Activated CD4-positive, alpha-beta memory T cell treated with anti-CD3 and anti-CD28 coated beads, Interleukin-2, amount 10 ng/mL, durations not matched to agents 7 days and 5 days (primary cell): ENCODE data around the gene GRB2. TPM values are rescaled to one million over a fixed set of nuclear protein-coding genes. Genes with fewer than 3 reads are reported as not detected.
A peak's percentile ranks its signal among the peaks of the same experiment; 100 is the strongest.

Experiments used
- CTCF ChIA-PET: fragments of 350-600 bp; sonication (Branson Sonifier 250); formaldehyde crosslinking; loops from one replicate; lab custom pipeline; 2021; ENCODE audit warnings: antibody characterized with exemption, inconsistent platforms; lab: Charles Lee
- POLR2A ChIA-PET: fragments of 350-600 bp; sonication (Branson Sonifier 250); formaldehyde crosslinking; loops from one replicate; lab custom pipeline; 2021; ENCODE audit warnings: antibody characterized with exemption; lab: Charles Lee
- DNase-seq: peaks from one replicate; pipeline ENCODE4 v3.0.0-alpha.2; 2020
- H3K27ac Mint-ChIP-seq: one replicate; pipeline ENCODE4 v1.8.0; 2021; ENCODE audit warnings: mild to moderate bottlenecking, mixed read lengths
- H3K27me3 Mint-ChIP-seq: one replicate; pipeline ENCODE4 v1.8.0; 2021; ENCODE audit warnings: mixed read lengths
- H3K36me3 Mint-ChIP-seq: one replicate; pipeline ENCODE4 v1.8.0; 2021; ENCODE audit warnings: low read depth, mixed read lengths
- H3K4me1 Mint-ChIP-seq: one replicate; pipeline ENCODE4 v1.8.0; 2021; ENCODE audit warnings: mixed read lengths
- H3K4me3 Mint-ChIP-seq: one replicate; pipeline ENCODE4 v1.8.0; 2021; ENCODE audit warnings: mild to moderate bottlenecking, mixed read lengths
- H3K9me3 Mint-ChIP-seq: one replicate; pipeline ENCODE4 v1.8.0; 2021; ENCODE audit warnings: mixed read lengths
- total RNA-seq, 2 experiments: library from RNA; stranded (reverse); gene quantifications; one replicate each; pipeline ENCODE4 v1.2.3, GENCODE V29; 2021

Gene GRB2
- total RNA-seq, 2 experiments from 2014 or later, result 130 to 132 TPM

GRCh38 chr17:75410141-75410540, 4.7 kb upstream of the GRB2 start:
- ChIA-PET CTCF (interaction anchor here (0.8 to 3.1 kb wide), 3 partner anchors 88 to 163 kb away, joined by 3 to 20 read pairs (median 3); partner anchors contain the start of gene SLC25A19), POLR2A (interaction anchor here (2.1 kb wide), 1 partner anchor 121 kb away, joined by 5 read pairs; the partner anchor contains the start of gene SLC25A19)
- H3K36me3 Mint-ChIP-seq, result no peaks in the 10 kb centered on the region
- H3K4me3 Mint-ChIP-seq, result no peak overlapping the region
- H3K4me1 Mint-ChIP-seq, result peaks cover 38% of the 10 kb centered on the region
- peaks cover 11% of the 10 kb centered on the region for H3K27me3 Mint-ChIP-seq
- no peak for DNase-seq
- no peaks in the 10 kb centered on the region for H3K9me3 Mint-ChIP-seq
- no peak overlapping the region for H3K27ac Mint-ChIP-seq

- Mint-ChIP-seq H3K9me3 (no peaks in the 10 kb centered on the region), H3K27me3 (no peaks in the 10 kb centered on the region), H3K4me1 (peaks cover 45% of the 10 kb centered on the region), H3K4me3 (no peak overlapping the region), H3K27ac (no peak overlapping the region), H3K36me3 (peaks cover 9% of the 10 kb centered on the region)
- CTCF ChIA-PET, result interaction anchor here (0.7 to 4.9 kb wide), 5 partner anchors 13 to 147 kb away, joined by 3 to 46 read pairs (median 5); partner anchors contain the start of gene SLC25A19
- POLR2A ChIA-PET, result interaction anchor here (3.1 kb wide), 1 partner anchor 119 kb away, joined by 38 read pairs; the partner anchor contains the start of gene SLC25A19
- no peak for DNase-seq
These were observed 2.3 kb upstream of the GRB2 start for GRCh38 chr17:75407655-75408352.

- peaks cover 45% of the 10 kb centered on the region for H3K4me1 Mint-ChIP-seq
- peak overlapping the region; percentile 95 for H3K4me3 Mint-ChIP-seq
- ChIA-PET POLR2A (interaction anchor here (0.5 to 3.9 kb wide), 30 partner anchors 8 to 534 kb away, joined by 3 to 38 read pairs (median 6); partner anchors contain the start of genes FDXR, GGA3, LLGL2 and MIF4GD), CTCF (interaction anchor here (0.8 to 4.9 kb wide), 21 partner anchors 9 to 347 kb away, joined by 3 to 46 read pairs (median 4); partner anchors contain the start of genes MIF4GD, SLC25A19 and TSEN54)
- DNase-seq, result no peak
- peaks cover 12% of the 10 kb centered on the region for H3K36me3 Mint-ChIP-seq
- H3K9me3 Mint-ChIP-seq, result no peaks in the 10 kb centered on the region
- H3K27me3 Mint-ChIP-seq, result no peaks in the 10 kb centered on the region
- peak overlapping the region; percentile 96 for H3K27ac Mint-ChIP-seq
These were observed 741 bp upstream of the GRB2 start for GRCh38 chr17:75406222-75406615.

- H3K27ac Mint-ChIP-seq, result peak overlapping the region; percentile 96
These were observed 630 bp downstream of the GRB2 start for GRCh38 chr17:75404731-75405364.

DNA sequence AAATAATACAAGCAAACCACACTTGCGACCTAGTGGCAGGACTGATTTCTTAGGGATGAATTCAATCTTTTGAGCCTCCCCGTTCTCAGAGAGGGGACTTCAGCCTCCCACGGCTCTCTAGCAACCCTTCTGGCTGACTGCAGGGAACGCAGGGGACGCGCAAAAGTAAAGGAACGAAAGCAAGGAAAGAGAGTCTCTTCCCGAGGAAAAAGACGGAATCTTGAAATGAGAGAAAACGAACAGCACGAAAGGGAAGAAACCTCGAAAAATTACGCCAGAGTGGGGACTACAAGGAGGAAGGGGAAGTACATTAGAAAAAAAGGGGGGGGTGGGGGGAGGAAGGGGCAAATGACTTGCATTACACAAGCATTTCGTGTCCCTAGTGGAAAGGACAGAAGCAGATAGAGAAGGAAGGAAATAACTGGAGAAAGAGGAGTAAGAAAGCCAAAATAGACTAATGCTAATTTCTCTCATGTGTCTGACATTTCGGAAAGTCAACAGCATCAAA, 1.2 kb downstream of the GRB2 start:
- H3K36me3 Mint-ChIP-seq, result peaks cover 17% of the 10 kb centered on the region
- no peaks in the 10 kb centered on the region for H3K9me3 Mint-ChIP-seq
- H3K4me1 Mint-ChIP-seq, result peaks cover 43% of the 10 kb centered on the region
- peak; percentile 60 for DNase-seq
- no peaks in the 10 kb centered on the region for H3K27me3 Mint-ChIP-seq
- POLR2A ChIA-PET, result interaction anchor here (1.2 to 3.9 kb wide), 12 partner anchors 10 to 143 kb away, joined by 5 to 38 read pairs (median 13); partner anchors contain the start of genes GGA3, MIF4GD, MRPS7 and SLC25A19
- CTCF ChIA-PET, result interaction anchor here (0.8 to 4.9 kb wide), 10 partner anchors 9 to 144 kb away, joined by 3 to 46 read pairs (median 3); partner anchors contain the start of gene SLC25A19
- H3K4me3 Mint-ChIP-seq, result peak overlapping the region; percentile 95
- H3K27ac Mint-ChIP-seq, result peak overlapping the region; percentile 96

More at GRCh38 chr17:75404731-75405364, 630 bp downstream of the GRB2 start:
- Mint-ChIP-seq H3K36me3 (peaks cover 17% of the 10 kb centered on the region), H3K27me3 (no peaks in the 10 kb centered on the region), H3K4me3 (peak overlapping the region; percentile 95), H3K9me3 (no peaks in the 10 kb centered on the region), H3K4me1 (peaks cover 43% of the 10 kb centered on the region)
- ChIA-PET CTCF (interaction anchor here (0.9 to 4.9 kb wide), 14 partner anchors 7 to 228 kb away, joined by 3 to 46 read pairs (median 4); partner anchors contain the start of genes MIF4GD, SLC25A19, SMIM5 and TSEN54), POLR2A (interaction anchor here (0.7 to 3.9 kb wide), 24 partner anchors 10 to 532 kb away, joined by 3 to 38 read pairs (median 6); partner anchors contain the start of genes FDXR, GGA3, LLGL2 and MIF4GD)
- DNase-seq, result peak; percentile 62

DNA sequence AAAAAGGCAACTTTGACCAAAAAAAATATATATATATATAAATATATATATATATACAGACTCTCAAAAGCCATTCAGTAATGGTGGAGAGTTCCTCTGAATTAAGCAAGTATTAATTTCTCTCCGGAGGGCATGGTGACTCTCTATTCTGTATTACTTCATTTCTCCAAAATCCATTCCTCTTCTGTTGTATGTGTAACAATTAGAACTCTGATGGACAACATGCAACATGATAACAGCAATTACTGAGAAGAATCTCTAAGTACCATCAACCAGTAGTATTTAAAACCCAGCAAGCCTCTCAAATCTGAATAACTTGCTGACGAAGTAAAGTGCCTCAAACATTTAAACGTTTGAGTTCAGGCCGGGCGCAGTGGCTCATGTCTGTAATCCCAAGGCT, 2.3 kb downstream of the GRB2 start:
- Mint-ChIP-seq H3K9me3 (no peaks in the 10 kb centered on the region), H3K36me3 (peaks cover 17% of the 10 kb centered on the region), H3K27me3 (no peaks in the 10 kb centered on the region), H3K4me1 (peaks cover 46% of the 10 kb centered on the region), H3K27ac (peak overlapping the region; percentile 55), H3K4me3 (peak overlapping the region; percentile 70)
- ChIA-PET POLR2A (interaction anchor here (1.2 to 3.9 kb wide), 4 partner anchors 9 to 133 kb away, joined by 5 to 29 read pairs (median 15); partner anchors contain the start of genes MIF4GD and SLC25A19), CTCF (interaction anchor here (0.8 to 4.9 kb wide), 9 partner anchors 8 to 142 kb away, joined by 3 to 46 read pairs (median 3); partner anchors contain the start of gene SLC25A19)
- no peak for DNase-seq

- Mint-ChIP-seq H3K27me3 (no peaks in the 10 kb centered on the region), H3K36me3 (peaks cover 17% of the 10 kb centered on the region), H3K4me3 (no peak overlapping the region), H3K27ac (no peak overlapping the region), H3K4me1 (peaks cover 52% of the 10 kb centered on the region), H3K9me3 (no peaks in the 10 kb centered on the region)
- ChIA-PET POLR2A (interaction anchor here (1.0 to 2.0 kb wide), 5 partner anchors 9 to 130 kb away, joined by 3 to 10 read pairs (median 5); partner anchors contain the start of gene SLC25A19), CTCF (interaction anchor here (0.8 to 2.4 kb wide), 7 partner anchors 9 to 131 kb away, joined by 3 to 9 read pairs (median 4); partner anchors contain the start of gene MIF4GD)
- DNase-seq, result no peak
These were observed 3.5 kb downstream of the GRB2 start for GRCh38 chr17:75402026-75402425.

- Mint-ChIP-seq H3K36me3 (peaks cover 17% of the 10 kb centered on the region), H3K4me3 (no peak overlapping the region), H3K9me3 (no peaks in the 10 kb centered on the region), H3K27ac (no peak overlapping the region), H3K27me3 (no peaks in the 10 kb centered on the region), H3K4me1 (peaks cover 55% of the 10 kb centered on the region)
- ChIA-PET CTCF (interaction anchor here (0.7 to 2.4 kb wide), 7 partner anchors 12 to 306 kb away, joined by 3 to 9 read pairs (median 3); partner anchors contain the start of gene MIF4GD), POLR2A (interaction anchor here (1.2 to 1.9 kb wide), 2 partner anchors 111 to 140 kb away, joined by 6 to 10 read pairs; partner anchors contain the start of gene SLC25A19)
- no peak for DNase-seq
These were observed 5.0 kb downstream of the GRB2 start for GRCh38 chr17:75400326-75400939.

- Mint-ChIP-seq H3K4me1 (peaks cover 66% of the 10 kb centered on the region), H3K27me3 (no peaks in the 10 kb centered on the region), H3K4me3 (no peak overlapping the region), H3K36me3 (peaks cover 18% of the 10 kb centered on the region), H3K27ac (no peak overlapping the region), H3K9me3 (no peaks in the 10 kb centered on the region)
- ChIA-PET POLR2A (interaction anchor here (0.9 to 2.4 kb wide), 5 partner anchors 8 to 137 kb away, joined by 3 to 13 read pairs (median 3); partner anchors contain the start of genes GRB2 and SLC25A19), CTCF (interaction anchor here (0.9 to 1.6 kb wide), 4 partner anchors 9 to 159 kb away, joined by 3 to 5 read pairs (median 4); no protein-coding TSS in a partner anchor)
- DNase-seq, result no peak
These were observed 7.2 kb downstream of the GRB2 start for GRCh38 chr17:75398279-75398678.

DNA sequence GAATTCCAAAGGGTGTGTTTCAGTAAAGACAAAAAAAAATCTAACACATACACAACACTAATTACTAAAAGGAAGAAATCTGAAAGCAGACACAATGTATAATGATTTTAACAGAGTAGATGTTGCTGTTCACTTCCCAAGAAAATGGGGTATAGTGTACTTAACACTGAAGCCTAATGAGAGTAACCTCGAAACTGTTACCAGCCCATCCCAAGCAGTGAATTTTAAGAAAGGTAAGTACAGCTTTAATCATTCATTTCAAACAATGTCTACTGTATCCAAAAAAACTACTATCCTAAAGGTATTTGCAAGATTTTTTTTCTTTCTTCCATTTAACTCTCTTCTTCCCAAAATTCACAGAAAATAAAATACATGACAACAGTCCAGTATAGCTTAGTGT, 8.3 kb downstream of the GRB2 start:
- no peak overlapping the region for H3K4me3 Mint-ChIP-seq
- H3K36me3 Mint-ChIP-seq, result peaks cover 24% of the 10 kb centered on the region
- no peaks in the 10 kb centered on the region for H3K9me3 Mint-ChIP-seq
- peak overlapping the region; percentile 21 for H3K27ac Mint-ChIP-seq
- ChIA-PET CTCF (interaction anchor here (0.8 to 2.1 kb wide), 16 partner anchors 9 to 356 kb away, joined by 3 to 17 read pairs (median 3); partner anchors contain the start of genes GRB2, MIF4GD and SLC25A19), POLR2A (interaction anchor here (0.9 to 2.4 kb wide), 5 partner anchors 9 to 136 kb away, joined by 3 to 13 read pairs (median 4); partner anchors contain the start of genes GGA3, GRB2, MIF4GD and MRPS7)
- H3K27me3 Mint-ChIP-seq, result no peaks in the 10 kb centered on the region
- H3K4me1 Mint-ChIP-seq, result peaks cover 66% of the 10 kb centered on the region
- DNase-seq, result no peak

DNA sequence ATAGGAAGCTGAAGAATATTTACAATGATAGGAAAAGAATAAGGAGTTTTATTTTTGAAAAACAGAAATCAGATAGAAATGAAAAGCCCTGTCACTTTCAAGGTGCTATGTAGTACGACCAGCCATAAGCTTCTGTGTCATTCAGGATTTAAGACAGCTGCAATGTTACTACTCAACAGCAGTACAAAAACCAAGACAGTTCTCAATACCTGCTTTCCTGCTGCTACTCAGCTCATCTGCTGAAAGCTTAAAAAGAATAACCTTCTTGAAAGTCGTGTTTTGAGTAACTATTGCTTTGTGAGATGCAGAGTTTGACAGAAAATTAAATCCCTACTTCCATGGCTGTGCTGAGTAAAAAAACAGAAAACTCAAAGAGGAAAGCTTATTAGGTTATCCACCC, 8.7 kb downstream of the GRB2 start:
- ChIA-PET POLR2A (interaction anchor here (0.9 to 2.4 kb wide), 6 partner anchors 9 to 135 kb away, joined by 3 to 13 read pairs (median 4); partner anchors contain the start of genes GGA3, GRB2, MIF4GD and MRPS7), CTCF (interaction anchor here (0.8 to 2.1 kb wide), 17 partner anchors 9 to 356 kb away, joined by 3 to 17 read pairs (median 3); partner anchors contain the start of genes GRB2, MIF4GD and SLC25A19)
- no peak overlapping the region for H3K4me3 Mint-ChIP-seq
- H3K27ac Mint-ChIP-seq, result peak overlapping the region; percentile 21
- no peaks in the 10 kb centered on the region for H3K27me3 Mint-ChIP-seq
- no peaks in the 10 kb centered on the region for H3K9me3 Mint-ChIP-seq
- H3K4me1 Mint-ChIP-seq, result peaks cover 65% of the 10 kb centered on the region
- no peak for DNase-seq
- peaks cover 24% of the 10 kb centered on the region for H3K36me3 Mint-ChIP-seq
